SHP77 (cell line): ENCODE results near the gene CRYBB1.

Experiments
- DNase-seq, 2 experiments: peaks; one replicate each; lab custom pipeline; 2025; lab: John Stamatoyannopoulos, UW

CRYBB1 gene

GRCh38 chr22:26553056-26553752 lies 64.6 kb downstream of the CRYBB1 start:
- DNase-seq = no peak

- no peak for DNase-seq
Measured at GRCh38 chr22:26552466-26552865, 65.4 kb downstream of the CRYBB1 start.

GRCh38 chr22:26551568-26551967 lies 66.3 kb downstream of the CRYBB1 start:
- DNase-seq = no peak

GRCh38 chr22:26550498-26551033 lies 67.3 kb downstream of the CRYBB1 start:
- no peak for DNase-seq

- DNase-seq = no peak
Measured at GRCh38 chr22:26549902-26550497, 67.8 kb downstream of the CRYBB1 start.
